Activated CD4-positive, CD25-positive, alpha-beta regulatory T cell (primary cell): ENCODE data around the gene WWOX.

Experiments used
- DNase-seq, 4 experiments: peaks; one replicate each; lab custom pipeline; 2025; lab: John Stamatoyannopoulos, UW

WWOX gene

DNA sequence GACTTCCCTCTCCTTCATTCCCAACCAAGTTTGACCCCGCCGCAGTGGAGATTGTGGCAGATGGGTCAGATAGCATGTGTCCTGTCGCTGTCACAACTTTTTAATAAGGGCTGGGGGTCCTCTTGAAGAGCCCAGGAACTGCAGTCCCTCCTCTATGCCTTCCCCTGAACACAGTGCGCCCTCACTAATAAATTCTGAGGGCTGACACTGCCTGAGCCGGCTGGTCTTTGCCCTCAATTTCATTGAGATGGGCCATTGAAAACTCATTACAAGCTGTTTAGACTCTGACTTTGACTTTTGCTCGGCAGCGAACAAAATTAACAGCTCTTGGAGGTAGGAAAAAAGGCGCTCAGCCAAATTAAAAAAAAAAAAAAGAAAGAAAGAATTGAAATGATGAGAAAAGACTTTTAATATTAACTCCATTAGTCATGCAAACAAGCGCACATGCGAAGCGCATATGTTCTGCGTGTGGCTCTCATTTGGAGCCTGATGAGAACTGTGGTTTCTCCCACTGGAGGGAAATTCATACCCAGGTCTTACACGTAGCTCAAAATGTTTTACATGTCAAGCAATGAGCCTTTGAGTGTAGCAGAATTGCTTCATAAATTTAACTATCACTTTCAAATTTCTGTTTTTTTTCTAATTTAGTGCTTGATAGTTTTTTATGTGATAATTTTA, 704.7 kb downstream of the WWOX start:
- no peak for DNase-seq

- DNase-seq = no peak
These were observed 706.1 kb downstream of the WWOX start for GRCh38 chr16:78805556-78805955.

- no peak for DNase-seq
These were observed 711.8 kb downstream of the WWOX start for GRCh38 chr16:78811247-78811646.

DNA sequence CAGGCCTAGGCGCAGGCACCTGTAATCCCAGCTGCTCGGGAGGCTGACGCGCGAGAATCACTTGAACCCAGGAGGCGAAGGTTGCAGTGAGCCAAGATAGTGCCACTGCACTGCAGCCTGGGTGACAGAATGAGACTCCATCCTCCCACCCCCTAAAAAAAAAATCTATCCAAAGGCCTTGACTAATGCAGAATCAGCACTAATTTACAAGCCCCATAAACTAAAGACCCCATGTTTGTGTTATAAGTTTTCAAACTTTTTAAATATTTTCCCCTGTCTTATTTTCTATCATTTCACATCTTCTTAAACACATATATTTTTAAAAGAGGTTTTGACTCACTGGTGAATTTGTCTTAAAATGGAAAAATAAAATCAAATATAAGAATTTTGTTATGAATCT, 713.1 kb downstream of the WWOX start:
- no peak for DNase-seq

- DNase-seq = no peak
These were observed 714.3 kb downstream of the WWOX start for GRCh38 chr16:78813661-78814311.

- DNase-seq = no peak
These were observed 716.3 kb downstream of the WWOX start for GRCh38 chr16:78815713-78816112.

DNA sequence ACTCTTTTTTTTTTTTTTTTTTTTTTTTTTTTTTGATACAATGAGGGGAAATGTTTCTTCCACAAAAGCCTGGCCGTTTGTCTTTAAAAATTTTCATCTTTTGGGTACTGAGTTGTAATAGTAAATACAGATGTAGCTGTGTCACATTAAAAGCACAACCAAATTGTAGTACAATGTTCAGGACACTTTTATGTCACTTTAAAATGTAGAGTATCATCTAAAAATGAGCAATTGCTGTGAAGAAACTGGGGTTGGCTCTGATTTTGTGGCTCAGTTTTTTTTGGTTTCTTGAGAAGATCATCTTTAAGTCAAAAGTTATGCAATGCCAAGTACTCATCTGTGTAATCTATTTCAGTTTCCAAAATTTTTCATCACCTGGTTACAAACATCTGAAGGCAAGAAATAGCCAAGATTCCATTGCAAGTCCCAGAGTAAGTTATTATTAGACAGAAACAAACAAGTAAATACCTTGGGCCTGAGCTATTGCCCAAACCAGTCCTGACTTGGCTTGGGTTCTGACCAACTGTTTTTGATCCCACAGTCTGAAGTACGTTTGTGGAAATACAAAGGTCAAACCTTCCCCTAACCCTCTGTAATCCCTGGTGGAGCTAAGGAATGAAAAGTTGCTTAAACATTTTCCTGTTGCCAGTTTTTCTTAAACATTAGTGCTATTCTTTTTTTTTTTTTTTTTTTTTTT, 717.2 kb downstream of the WWOX start:
- DNase-seq = no peak

GRCh38 chr16:78817200-78817739, 717.8 kb downstream of the WWOX start:
- no peak for DNase-seq

- DNase-seq = no peak
These were observed 721.9 kb downstream of the WWOX start for GRCh38 chr16:78821335-78821734.

- no peak for DNase-seq
These were observed 723.1 kb downstream of the WWOX start for GRCh38 chr16:78822509-78822908.

GRCh38 chr16:78823027-78823426, 723.6 kb downstream of the WWOX start:
- no peak for DNase-seq

DNA sequence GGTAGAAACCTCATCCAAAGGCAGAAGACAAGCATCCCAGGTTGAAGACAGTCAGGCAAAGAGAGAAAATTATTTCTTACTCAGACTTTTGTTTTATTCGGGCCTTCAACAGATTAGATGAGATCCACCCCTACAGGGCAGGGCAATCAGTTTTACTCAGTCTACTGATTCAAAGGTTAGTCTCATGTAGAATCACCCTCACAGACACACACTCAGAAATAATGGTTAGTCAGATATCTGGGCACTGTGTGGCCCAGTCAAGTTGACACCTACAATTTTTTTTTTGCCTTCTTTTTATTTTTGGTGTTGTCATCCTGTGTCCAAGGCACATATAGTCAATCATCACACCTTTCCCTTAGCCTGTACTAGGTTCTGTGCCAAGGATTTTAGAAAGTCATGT, 729.8 kb downstream of the WWOX start:
- no peak for DNase-seq

GRCh38 chr16:78830599-78830998, 731.1 kb downstream of the WWOX start:
- no peak for DNase-seq

- DNase-seq = no peak
These were observed 732.6 kb downstream of the WWOX start for GRCh38 chr16:78832100-78832499.

GRCh38 chr16:78836802-78837491, 737.5 kb downstream of the WWOX start:
- no peak for DNase-seq

DNA sequence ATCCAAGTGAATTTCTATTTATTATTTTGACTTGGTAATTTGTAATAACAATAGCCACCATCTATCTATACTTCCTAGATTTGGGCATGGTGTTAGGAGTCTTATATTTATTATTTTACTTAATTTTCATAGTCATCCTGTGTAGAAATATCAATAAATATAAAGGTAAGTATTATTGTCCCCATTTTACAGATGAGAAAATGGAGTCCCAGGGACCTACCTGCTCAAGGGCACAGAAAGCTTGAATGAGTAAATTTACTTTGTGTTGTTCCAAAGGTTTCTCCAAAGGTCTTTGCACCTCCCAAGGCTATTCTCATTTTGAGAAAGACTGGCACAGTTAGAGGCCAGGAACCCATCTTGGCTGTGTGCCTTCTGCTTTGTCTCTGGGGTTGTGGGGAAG, 738.3 kb downstream of the WWOX start:
- no peak for DNase-seq

DNA sequence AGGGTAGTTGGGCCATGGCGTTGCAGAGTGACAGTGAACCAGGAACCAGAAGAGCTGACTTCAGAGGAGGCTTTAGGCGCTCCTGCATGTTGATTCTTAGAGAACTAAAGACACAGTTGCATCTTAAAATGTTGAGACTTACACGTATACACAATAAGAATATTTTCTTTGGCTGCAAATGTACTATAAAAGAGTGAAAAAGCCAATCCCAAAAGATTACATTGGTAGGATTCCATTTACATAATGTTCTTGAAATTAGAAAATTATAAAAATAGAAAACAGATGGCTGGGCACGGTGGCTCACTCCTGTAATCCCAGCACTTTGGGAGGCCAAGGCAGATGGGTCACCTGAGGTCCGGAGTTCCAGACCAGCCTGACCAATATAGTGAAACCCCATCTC, 738.8 kb downstream of the WWOX start:
- no peak for DNase-seq

DNA sequence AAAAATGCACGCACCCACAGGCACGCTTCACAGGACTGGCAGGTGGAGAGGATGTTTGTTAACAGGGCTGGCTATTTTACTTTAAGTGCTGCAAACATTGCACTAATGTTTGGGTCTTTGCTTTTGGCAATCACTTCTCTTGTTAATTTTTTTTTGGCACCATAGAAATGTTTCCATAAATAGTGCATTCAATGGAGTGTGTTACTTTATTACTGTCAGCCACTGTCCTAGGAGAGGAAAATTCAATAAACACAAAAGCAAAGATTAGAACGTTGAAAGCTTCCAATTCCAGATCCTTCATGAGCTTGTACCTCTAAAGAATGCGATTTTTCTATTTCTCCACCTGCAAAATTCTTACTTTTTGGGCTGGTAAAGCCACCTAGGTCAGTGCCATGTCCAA, 743.5 kb downstream of the WWOX start:
- no peak for DNase-seq

DNA sequence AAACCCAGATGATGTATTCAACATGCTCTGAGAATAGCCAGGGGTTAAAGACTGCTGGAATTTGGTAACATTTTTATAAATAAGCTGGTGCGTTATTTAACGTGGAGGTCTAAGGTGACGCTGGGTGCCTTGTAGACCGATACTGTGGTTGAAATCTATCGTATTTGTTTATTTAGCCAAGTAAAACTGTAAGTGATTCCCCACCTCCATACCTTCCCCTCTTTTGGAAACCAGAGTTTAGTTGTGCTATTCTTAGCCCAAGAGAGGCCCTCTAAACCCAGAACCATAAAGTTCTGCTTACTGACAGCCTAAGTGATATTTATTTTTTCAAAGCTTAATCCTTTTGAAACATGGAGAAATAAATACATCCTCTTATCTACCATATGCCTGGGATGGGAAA, 744.5 kb downstream of the WWOX start:
- DNase-seq = no peak

GRCh38 chr16:78844682-78845081, 745.2 kb downstream of the WWOX start:
- no peak for DNase-seq

DNA sequence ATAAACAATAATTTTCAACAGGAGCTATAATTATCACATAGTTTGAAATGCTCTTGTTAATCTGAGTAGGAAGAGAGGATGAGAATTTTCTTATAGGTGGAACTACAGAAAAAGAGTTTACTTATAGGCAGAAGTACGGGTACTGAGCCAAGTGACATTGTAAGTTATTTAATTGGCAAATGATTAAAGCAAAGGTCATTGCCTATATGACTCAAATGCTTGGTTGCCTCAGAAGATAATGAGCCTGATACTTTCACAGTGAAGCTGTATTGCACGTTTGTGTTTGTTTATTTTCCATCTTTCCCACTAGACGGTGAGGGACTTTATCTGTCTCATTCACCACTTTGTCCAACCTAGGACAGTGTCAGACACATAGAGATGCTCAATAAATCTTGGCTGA, 751.8 kb downstream of the WWOX start:
- DNase-seq = no peak

GRCh38 chr16:78852081-78852635, 752.7 kb downstream of the WWOX start:
- DNase-seq = no peak
